Activated CD4-positive, alpha-beta T cell treated with anti-CD3 and anti-CD28 coated beads, Interleukin-2, amount 10 ng/mL, durations not matched to agents 24 days and 14 days (primary cell): ENCODE data around the gene HEMGN. TPM values are rescaled to one million over a fixed set of nuclear protein-coding genes. Genes with fewer than 3 reads are reported as not detected.
"Not testable (repeated sequence)": the region's sequence is repeated elsewhere in the genome, so short reads cannot be mapped to it uniquely, and the experiment has no call there.

Experiments
- DNase-seq: peaks from one replicate; pipeline ENCODE4 v3.0.0; 2022
- H3K27ac Mint-ChIP-seq: one replicate; pipeline ENCODE4 v1.8.0; 2022; ENCODE audit warnings: mild to moderate bottlenecking, mixed read lengths
- H3K27me3 Mint-ChIP-seq: one replicate; pipeline ENCODE4 v1.8.0; 2022; ENCODE audit warnings: mixed read lengths
- H3K36me3 Mint-ChIP-seq: one replicate; pipeline ENCODE4 v1.8.0; 2022; ENCODE audit warnings: low read depth, mild to moderate bottlenecking, mixed read lengths
- H3K4me1 Mint-ChIP-seq: one replicate; pipeline ENCODE4 v1.8.0; 2021; ENCODE audit warnings: mixed read lengths
- H3K4me3 Mint-ChIP-seq: one replicate; pipeline ENCODE4 v1.8.0; 2022; ENCODE audit warnings: mild to moderate bottlenecking, moderate library complexity, mixed read lengths
- H3K9me3 Mint-ChIP-seq: one replicate; pipeline ENCODE4 v1.8.0; 2021; ENCODE audit warnings: mixed read lengths
- intact Hi-C: fragments of 100-400 bp; cut with micrococcal nuclease; formaldehyde crosslinking; loops from one replicate; pipeline ENCODE4 v1.15.1; 2023
- total RNA-seq: library from RNA; stranded (reverse); gene quantifications from 2 replicates; pipeline ENCODE4 v1.2.3, GENCODE V29; 2022

The HEMGN gene
- total RNA-seq, 1 donor from 2014 or later, result 0.54 TPM

DNA sequence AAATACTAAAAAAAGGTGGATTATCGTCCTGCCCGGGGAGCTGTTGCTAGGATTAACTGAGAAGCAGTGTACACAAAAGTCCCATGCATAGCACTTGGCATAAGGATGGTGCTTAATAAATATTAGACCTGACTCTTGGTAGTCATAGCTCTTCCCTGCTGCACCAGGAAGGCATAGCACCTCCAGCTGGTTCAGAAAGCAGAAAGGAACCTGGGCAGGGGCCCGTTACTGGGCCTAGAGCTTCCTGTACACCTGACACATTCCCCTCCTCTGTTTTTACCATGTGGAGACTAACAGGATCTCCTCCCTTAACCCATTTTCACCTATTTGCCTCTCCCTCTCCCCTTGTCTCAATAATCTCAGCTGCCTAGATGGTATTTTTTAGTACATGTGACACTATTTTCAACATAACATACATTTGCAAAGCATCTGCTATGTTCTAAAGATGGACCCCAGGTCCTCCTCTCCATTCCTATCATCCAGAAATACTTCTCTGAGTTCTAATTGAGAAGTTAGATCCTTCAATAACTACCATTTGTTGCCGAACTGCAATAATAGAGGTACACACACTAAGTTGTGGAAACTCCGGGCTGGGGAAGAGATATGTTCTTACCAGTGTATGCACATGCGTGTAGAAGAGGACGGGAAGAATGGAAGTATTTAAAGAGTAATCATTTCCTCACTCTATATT, 42.0 kb upstream of the HEMGN start:
- no peak for DNase-seq
- Mint-ChIP-seq H3K27me3 (peaks cover 3% of the 10 kb centered on the region), H3K36me3 (no peaks in the 10 kb centered on the region), H3K4me3 (no peak overlapping the region), H3K27ac (no peak overlapping the region), H3K9me3 (no peaks in the 10 kb centered on the region), H3K4me1 (peaks cover 17% of the 10 kb centered on the region)
- intact Hi-C loops, result loop anchor here (5.0 to 10.0 kb wide), 2 partner anchors 137 to 1845 kb away; partner anchors contain the start of genes NR4A3 and TRIM14

DNA sequence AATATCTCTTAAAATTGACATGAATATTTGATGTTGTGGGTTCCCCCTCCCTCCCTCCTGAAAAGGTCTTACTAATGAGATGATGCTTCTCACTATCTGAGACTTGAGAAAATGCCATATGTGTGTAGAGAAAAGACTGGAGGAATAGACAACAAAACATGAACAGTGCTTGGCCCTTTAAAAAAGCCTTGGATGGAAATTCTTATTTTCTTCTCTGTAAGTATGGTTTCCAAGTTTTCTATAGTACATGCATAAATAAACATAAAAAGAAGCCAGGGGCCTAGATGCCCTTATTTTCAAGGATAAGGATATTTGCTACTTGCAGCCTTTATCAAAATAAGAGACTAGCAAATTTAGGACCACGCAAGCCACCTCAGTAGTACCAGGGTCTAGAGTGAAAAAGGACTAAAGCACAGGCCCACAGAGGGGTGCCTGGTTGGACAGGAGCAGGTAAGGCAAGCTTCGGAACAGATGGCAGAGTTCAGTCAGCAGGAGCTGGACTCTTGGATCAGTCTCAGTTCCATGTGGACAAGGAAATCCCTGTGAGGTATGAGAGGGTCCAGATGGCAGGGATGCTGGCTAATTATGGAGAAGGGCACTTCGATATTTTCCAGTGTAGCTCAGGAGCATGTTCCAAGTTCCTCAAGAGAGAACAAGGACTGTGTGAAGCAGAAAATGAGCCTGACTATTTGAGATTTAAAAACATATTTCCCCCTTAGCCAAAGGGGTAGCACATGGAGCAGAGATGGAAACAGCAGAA, 40.6 kb upstream of the HEMGN start:
- H3K27me3 Mint-ChIP-seq, result peaks cover 3% of the 10 kb centered on the region
- H3K4me1 Mint-ChIP-seq, result peaks cover 17% of the 10 kb centered on the region
- intact Hi-C loops, result no loop called here
- DNase-seq, result no peak
- H3K36me3 Mint-ChIP-seq, result no peaks in the 10 kb centered on the region
- H3K4me3 Mint-ChIP-seq, result no peak overlapping the region
- H3K27ac Mint-ChIP-seq, result no peak overlapping the region
- no peaks in the 10 kb centered on the region for H3K9me3 Mint-ChIP-seq

DNA sequence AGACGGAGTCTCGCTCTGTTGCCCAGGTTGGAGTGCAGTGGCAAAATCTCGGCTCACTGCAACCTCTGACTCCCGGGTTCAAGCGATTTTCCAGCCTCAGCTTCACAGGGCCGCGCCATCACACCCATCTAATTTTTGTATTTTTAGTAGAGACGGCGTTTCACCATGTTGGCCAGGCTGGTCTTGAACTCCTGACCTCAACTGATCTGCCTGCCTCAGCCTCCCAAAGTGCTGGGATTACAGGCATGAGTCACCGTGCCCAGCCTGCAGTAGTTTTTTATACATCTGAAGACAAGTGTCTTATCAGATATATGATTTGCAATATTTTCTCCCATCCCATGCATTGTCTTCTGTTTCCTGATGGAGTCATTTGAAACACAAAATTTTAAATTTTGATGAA, 38.7 kb upstream of the HEMGN start:
- H3K9me3 Mint-ChIP-seq, H3K4me3 Mint-ChIP-seq, H3K36me3 Mint-ChIP-seq, H3K27ac Mint-ChIP-seq, intact Hi-C loops, DNase-seq: not testable (repeated sequence)
- Mint-ChIP-seq H3K27me3 (peaks cover 16% of the 10 kb centered on the region), H3K4me1 (peaks cover 11% of the 10 kb centered on the region)

DNA sequence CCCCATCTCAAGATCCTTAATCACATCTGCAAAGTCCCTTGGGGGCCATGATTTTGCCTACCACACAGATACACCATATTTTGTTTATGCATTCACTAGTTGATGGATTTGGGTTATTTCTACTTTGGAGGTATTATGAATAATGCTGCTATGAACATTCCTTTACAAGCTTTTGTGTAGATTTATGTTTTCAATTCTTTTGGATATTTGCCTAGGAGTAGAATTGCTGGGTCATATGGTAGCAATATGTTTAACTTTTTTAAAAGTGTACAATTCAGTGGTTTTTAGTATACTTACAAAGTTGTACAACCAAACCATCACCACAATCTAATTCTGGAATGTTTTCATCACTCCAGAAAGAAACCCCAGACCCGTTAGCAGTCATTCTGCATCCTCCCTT, 37.4 kb upstream of the HEMGN start:
- intact Hi-C loops, result no loop called here
- no peaks in the 10 kb centered on the region for H3K9me3 Mint-ChIP-seq
- no peak for DNase-seq
- H3K4me3 Mint-ChIP-seq, result no peak overlapping the region
- no peak overlapping the region for H3K27ac Mint-ChIP-seq
- peaks cover 7% of the 10 kb centered on the region for H3K4me1 Mint-ChIP-seq
- no peaks in the 10 kb centered on the region for H3K36me3 Mint-ChIP-seq
- peaks cover 20% of the 10 kb centered on the region for H3K27me3 Mint-ChIP-seq

DNA sequence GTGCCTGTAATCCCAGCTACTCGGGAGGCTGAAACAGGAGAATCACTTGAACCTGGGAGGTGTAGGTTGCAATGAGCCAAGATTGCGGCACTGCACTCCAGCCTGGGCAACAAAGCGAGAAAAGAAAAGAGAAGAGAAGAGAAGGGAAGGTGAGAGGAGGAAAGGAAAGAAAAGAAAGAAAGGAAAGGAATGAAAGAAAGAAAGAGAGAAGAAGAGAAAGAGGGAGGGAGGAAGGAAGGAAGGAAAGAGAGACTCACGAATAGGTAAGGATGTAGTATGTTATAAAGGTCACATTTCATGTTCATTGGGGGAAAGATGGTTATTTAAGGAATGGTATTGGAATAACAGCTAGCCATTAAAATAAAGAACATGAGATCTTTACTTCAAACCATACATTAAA, 34.8 kb upstream of the HEMGN start:
- intact Hi-C loops, result no loop called here
- Mint-ChIP-seq H3K27me3 (peaks cover 25% of the 10 kb centered on the region), H3K36me3 (no peaks in the 10 kb centered on the region), H3K9me3 (no peaks in the 10 kb centered on the region), H3K4me3 (no peak overlapping the region), H3K4me1 (peaks cover 3% of the 10 kb centered on the region), H3K27ac (no peak overlapping the region)
- DNase-seq, result no peak

DNA sequence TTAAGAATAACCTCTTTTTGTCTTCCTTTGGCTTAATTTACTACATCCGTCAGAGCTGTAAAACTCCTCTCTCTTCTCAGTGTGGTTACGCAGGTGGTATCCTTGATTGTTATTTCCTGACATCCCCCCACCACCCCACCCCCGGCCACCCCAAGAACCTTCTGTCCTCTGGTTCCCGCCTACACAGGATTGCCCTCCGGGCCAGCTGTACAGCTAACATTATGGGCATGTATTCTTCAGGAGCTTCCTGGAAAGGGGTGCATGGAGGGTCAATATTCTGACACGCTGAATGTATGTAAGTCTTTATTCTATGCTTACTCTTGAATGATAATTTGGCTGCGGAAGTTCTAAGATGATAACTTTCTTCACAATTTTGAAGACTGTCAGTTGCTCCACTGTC, 32.2 kb upstream of the HEMGN start:
- DNase-seq, result no peak
- Mint-ChIP-seq H3K27ac (no peak overlapping the region), H3K4me3 (no peak overlapping the region), H3K27me3 (peaks cover 26% of the 10 kb centered on the region), H3K36me3 (no peaks in the 10 kb centered on the region), H3K9me3 (no peaks in the 10 kb centered on the region), H3K4me1 (peaks cover 3% of the 10 kb centered on the region)
- intact Hi-C loops, result no loop called here

DNA sequence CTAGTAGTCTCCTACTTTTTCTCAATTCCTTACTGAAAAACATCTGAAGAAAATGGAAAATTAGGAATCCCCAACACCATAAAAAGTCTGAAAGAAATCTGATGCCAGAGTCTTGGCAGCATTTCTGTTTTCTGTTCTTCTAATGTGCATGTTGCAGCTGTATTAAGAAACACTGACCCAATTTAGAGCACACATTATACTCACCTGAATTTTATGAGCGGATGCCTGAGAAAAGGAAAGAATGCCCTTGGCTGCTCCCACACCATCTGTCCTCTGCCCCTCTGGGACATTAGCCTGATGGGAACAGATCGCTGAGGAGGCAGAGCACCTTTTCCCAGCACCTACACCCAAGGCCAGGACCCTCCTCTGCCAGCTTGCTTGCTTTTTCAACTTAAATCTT, 31.0 kb upstream of the HEMGN start:
- H3K4me3 Mint-ChIP-seq, result no peak overlapping the region
- peak overlapping the region; percentile 29 for H3K27ac Mint-ChIP-seq
- peaks cover 24% of the 10 kb centered on the region for H3K27me3 Mint-ChIP-seq
- H3K9me3 Mint-ChIP-seq, result no peaks in the 10 kb centered on the region
- H3K4me1 Mint-ChIP-seq, result peaks cover 3% of the 10 kb centered on the region
- no peaks in the 10 kb centered on the region for H3K36me3 Mint-ChIP-seq
- intact Hi-C loops, result no loop called here
- DNase-seq, result no peak

DNA sequence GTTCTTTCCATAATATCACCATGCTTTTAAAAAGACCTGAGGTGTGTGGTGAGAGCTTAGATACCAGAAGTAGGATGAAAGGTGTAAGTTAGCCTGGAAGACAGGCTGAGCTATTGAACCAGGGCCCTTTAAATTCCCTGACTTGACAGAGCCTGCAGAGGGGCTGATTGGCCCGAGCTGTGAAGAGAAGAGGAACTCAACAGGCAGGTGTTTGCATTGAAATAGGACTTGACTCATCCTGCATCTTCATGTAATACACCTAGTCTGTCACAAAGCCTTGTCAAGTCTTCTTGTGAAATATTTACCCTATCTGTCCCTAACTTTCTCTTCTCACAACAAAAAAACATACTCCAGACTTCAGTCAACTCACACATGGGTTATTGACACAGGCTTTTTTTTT, 28.5 kb upstream of the HEMGN start:
- Mint-ChIP-seq H3K9me3 (no peaks in the 10 kb centered on the region), H3K27me3 (peaks cover 13% of the 10 kb centered on the region), H3K27ac (no peak overlapping the region), H3K4me1 (peaks cover 3% of the 10 kb centered on the region), H3K4me3 (no peak overlapping the region), H3K36me3 (no peaks in the 10 kb centered on the region)
- intact Hi-C loops, result no loop called here
- DNase-seq, result no peak

DNA sequence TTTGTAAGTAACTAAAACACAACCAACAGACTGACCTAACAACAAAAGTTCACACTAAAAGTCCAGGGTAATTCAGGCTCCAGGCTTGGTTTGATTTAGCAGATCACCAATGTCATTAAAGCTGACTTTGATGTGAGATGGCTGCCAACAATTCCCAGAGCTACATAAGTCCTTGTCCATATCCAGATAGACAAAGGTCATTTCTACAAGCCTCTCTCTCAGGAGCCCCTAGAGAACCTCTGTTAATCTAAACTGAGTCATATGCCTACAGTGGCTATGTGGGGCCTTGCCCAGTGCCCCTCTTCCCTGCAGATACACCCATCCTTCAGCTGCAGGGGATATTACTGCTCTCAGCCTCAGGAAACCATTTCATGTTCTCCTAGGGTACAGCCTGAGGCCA, 26.9 kb upstream of the HEMGN start:
- Mint-ChIP-seq H3K4me1 (no peaks in the 10 kb centered on the region), H3K4me3 (no peak overlapping the region), H3K27ac (no peak overlapping the region), H3K9me3 (no peaks in the 10 kb centered on the region), H3K27me3 (peaks cover 7% of the 10 kb centered on the region), H3K36me3 (no peaks in the 10 kb centered on the region)
- intact Hi-C loops, result no loop called here
- DNase-seq, result no peak

DNA sequence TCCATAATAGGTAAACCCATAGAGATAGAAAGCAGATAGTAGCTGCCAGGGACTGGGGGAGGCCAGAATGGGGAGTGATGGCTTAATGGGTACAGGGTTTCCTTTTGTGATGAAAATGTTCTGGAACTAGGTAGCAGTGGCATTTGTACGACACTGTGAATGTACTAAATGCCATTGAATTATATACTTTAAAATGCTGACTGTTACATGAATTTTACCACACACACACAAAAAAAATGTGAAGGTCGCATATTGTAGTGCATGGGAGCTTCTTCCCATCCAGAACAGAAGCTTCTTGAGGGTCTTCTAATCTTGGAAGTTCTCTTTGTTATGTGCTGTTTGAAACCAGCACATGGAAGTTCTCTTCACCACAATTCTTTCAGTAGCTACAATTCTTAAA, 25.3 kb upstream of the HEMGN start:
- no peaks in the 10 kb centered on the region for H3K36me3 Mint-ChIP-seq
- intact Hi-C loops, result no loop called here
- peaks cover 4% of the 10 kb centered on the region for H3K27me3 Mint-ChIP-seq
- no peak for DNase-seq
- no peak overlapping the region for H3K4me3 Mint-ChIP-seq
- H3K4me1 Mint-ChIP-seq, result peaks cover 5% of the 10 kb centered on the region
- H3K9me3 Mint-ChIP-seq, result no peaks in the 10 kb centered on the region
- H3K27ac Mint-ChIP-seq, result no peak overlapping the region

DNA sequence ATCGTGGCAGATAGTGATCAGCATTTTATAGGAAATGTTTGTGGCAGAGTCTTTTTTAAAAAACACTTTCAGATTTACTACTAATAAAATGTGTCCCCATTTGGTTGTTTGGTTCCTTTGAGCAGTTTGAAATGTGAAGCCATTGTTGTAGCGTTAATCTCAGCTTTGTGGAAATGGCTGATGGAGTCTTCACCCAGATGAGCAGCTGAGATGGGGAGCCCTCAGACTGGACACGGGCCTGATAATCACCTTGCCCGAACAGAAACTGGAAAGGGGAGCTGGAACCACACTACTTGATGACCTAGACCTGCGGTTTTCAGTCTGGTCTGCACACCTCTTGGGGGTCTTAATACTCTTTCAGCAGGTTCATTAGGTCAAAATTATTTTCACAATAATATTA, 24.6 kb upstream of the HEMGN start:
- intact Hi-C loops, result no loop called here
- H3K4me3 Mint-ChIP-seq, result no peak overlapping the region
- H3K9me3 Mint-ChIP-seq, result no peaks in the 10 kb centered on the region
- no peak for DNase-seq
- no peak overlapping the region for H3K27ac Mint-ChIP-seq
- no peaks in the 10 kb centered on the region for H3K36me3 Mint-ChIP-seq
- H3K27me3 Mint-ChIP-seq, result peaks cover 4% of the 10 kb centered on the region
- H3K4me1 Mint-ChIP-seq, result peaks cover 5% of the 10 kb centered on the region

DNA sequence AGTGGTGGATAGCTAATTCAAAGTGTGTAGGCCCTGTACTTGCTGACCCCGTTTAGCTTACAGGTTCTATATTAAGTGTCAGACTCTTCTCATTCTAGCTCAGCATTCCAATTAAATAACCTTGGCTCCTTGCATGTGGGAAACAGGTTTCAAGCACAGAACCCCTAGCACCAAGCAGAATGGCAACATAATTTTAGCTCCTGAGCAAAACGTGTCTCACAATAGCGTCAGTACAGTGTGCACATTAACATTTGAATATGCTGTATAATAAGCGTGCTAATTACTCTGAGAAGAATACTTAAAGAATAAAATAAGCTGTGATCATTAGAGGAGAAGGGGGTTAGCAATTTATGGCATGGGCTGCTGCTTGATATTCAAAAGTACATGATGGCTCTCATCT, 24.2 kb upstream of the HEMGN start:
- Mint-ChIP-seq H3K4me1 (peaks cover 5% of the 10 kb centered on the region), H3K4me3 (no peak overlapping the region), H3K27ac (no peak overlapping the region), H3K36me3 (no peaks in the 10 kb centered on the region), H3K27me3 (peaks cover 4% of the 10 kb centered on the region), H3K9me3 (no peaks in the 10 kb centered on the region)
- intact Hi-C loops, result no loop called here
- no peak for DNase-seq

DNA sequence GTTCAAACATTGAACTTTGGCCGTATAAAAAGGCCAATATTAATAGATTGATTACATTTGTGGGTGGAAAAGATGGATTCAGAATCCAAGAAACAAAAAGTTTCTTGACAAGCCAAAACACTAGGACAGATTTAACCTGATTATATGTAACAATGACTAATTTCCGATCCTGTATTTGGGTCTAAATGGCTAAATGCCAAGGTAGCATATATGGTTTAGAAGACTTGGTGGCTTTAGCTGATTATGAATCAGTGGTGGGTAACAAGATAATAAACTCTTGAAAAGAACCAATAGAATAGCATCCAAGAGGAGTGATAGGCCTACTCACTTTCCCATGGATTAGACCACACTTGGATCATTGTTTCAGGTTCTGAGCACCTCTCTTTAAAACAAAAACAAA, 23.4 kb upstream of the HEMGN start:
- no peak overlapping the region for H3K27ac Mint-ChIP-seq
- intact Hi-C loops, result no loop called here
- peaks cover 3% of the 10 kb centered on the region for H3K27me3 Mint-ChIP-seq
- no peak overlapping the region for H3K4me3 Mint-ChIP-seq
- DNase-seq, result no peak
- H3K4me1 Mint-ChIP-seq, result peaks cover 6% of the 10 kb centered on the region
- no peaks in the 10 kb centered on the region for H3K36me3 Mint-ChIP-seq
- no peaks in the 10 kb centered on the region for H3K9me3 Mint-ChIP-seq

DNA sequence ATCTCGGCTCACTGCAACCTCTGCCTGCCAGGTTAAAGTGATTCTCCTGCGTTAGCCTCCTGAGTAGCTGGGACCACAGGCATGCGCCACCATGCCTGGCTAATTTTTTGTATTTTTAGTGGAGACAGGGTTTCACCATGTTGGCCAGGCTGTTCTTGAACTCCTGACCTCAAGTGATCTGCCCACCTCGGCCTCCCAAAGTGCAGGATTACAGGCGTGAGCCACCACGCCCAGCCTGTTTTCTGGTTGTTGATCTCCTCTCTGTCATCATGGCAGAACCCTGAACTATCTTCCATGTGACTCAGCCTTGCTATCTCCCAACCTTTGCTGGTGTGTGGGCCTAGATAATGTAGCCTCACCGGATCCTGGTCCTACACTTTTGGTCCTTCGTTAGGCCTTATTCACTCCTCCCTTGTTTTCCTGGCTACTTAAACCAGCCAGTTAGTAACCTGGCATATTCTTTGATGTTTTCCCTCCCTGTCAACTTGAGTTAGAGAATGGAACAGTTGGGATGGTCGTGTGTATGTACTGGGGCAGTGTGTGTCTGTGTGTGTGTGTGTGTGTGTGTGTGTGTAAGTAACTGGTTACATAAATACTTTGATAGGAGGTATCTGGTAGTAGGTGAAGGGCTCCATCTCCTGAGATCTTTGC, 22.8 kb upstream of the HEMGN start:
- H3K9me3 Mint-ChIP-seq, H3K36me3 Mint-ChIP-seq, intact Hi-C loops, H3K4me1 Mint-ChIP-seq, H3K27ac Mint-ChIP-seq, H3K4me3 Mint-ChIP-seq, DNase-seq, H3K27me3 Mint-ChIP-seq: not testable (repeated sequence)
